Vagina (tissue), 2 donors: ENCODE measurements around the gene SLC7A11.

Source experiments
- CTCF ChIP-seq, 3 experiments: fragments of 450-650 bp in 2 of 3; fragments of 200-600 bp in 1 of 3; sonication (generic) in 1 of 3; IDR thresholded peaks; one replicate each; pipeline ENCODE4 v1.5.1; 2017 to 2019; ENCODE audit warnings: antibody characterized with exemption in 3 of 3, mild to moderate bottlenecking in 2 of 3, moderate library complexity in 2 of 3
- POLR2A ChIP-seq, 2 donors: fragments of 450-650 bp; IDR thresholded peaks; one replicate each; pipeline ENCODE4 v1.6.1; 2017; ENCODE audit warnings: antibody characterized with exemption in 2 of 2, mild to moderate bottlenecking in 2 of 2, moderate library complexity in 2 of 2

- TF ChIP-seq CTCF (IDR thresholded peaks at IDR 0.05) (no peak), POLR2A (IDR thresholded peaks at IDR 0.05) (no peak)
These were observed 5.9 kb upstream of the SLC7A11 start for GRCh38 chr4:138248058-138248457.
